Left cardiac atrium (tissue), 4 donors: Measurements from ENCODE around the gene RASD1. TPM values are rescaled to one million over a fixed set of nuclear protein-coding genes. Genes with fewer than 3 reads are reported as not detected.
A peak's percentile ranks its signal among the peaks of the same experiment; 100 is the strongest.

Source experiments
- ATAC-seq, 2 donors: fragments of 200-7000 bp; cut with Tn5 transposase; one replicate each; pipeline ENCODE4 v1.9.1; 2020; ENCODE audit warnings: mild to moderate bottlenecking in 2 of 2, moderate library complexity in 2 of 2
- DNase-seq: peaks from one replicate; pipeline ENCODE4 v3.0.0-alpha.2; 2020
- intact Hi-C, 2 donors: fragments of 100-400 bp; cut with DNase I; formaldehyde crosslinking; loops; one replicate each; pipeline versions ENCODE4 v1.14.1 to v1.15.1; 2022 to 2023
- long read RNA-seq: library from polyadenylated mRNA; unstranded; transcript quantifications from one replicate; pipeline ENCODE4 v2.0.0, GENCODE V29; 2021
- total RNA-seq, 2 donors: library from RNA; stranded (reverse); fragmentation: NEBNext Ultra II Directional; extraction: Animal tissue kit (Norgen Biotek cat#: 25700); gene quantifications; one replicate each; pipeline ENCODE4 v1.2.1, GENCODE V29; 2021
- donor health status: DM: no; HTN: yes; CAD: no.
- donor health status: DM: no; HTN: yes; CAD: no; lungs with severe emphysema.
- donor health status: DM: yes; HTN: yes; CAD: no.
- donor health status: Dilated cardiomyopathy.

RASD1 gene
- 10 to 100 TPM; 35.3 to 55.1 TPM for total RNA-seq
- long read RNA-seq, transcript RASD1-201 (2 exons, 1,746 nt): major isoform, 91 of 93 reads
- long read RNA-seq, partial matches to known transcripts: 0 of 93 reads
- long read RNA-seq, other reads (novel, unspliced or antisense): 2 of 93 reads

GRCh38 chr17:17496189-17497064 lies at the start of gene RASD1:
Gene RASD1, minus strand, starts transcription at chr17:17496395. Its CDS starts 214 bp downstream, at chr17:17496181.
- DNase-seq: peak; percentile 93
- intact Hi-C loops: loop anchor here (1.0 to 5.0 kb wide), 5 partner anchors 51 to 146 kb away; no protein-coding TSS in a partner anchor
- peak; percentile 92 to 95 for ATAC-seq

- ATAC-seq (no peak), DNase-seq (no peak)
- intact Hi-C loops: loop anchor here in 1 of 2 donors (5.0 kb wide), 1 partner anchor 49 kb away; the partner anchor contains the start of gene RASD1
These were observed 49.8 kb upstream of the RASD1 start for GRCh38 chr17:17545984-17546383.

- DNase-seq (peak; percentile 62), ATAC-seq (peak; percentile 19 to 61)
- intact Hi-C loops: loop anchor here in 1 of 2 donors (5.0 kb wide), 1 partner anchor 48 kb away; the partner anchor contains the start of gene RASD1
These were observed 49.0 kb upstream of the RASD1 start for GRCh38 chr17:17545031-17545820.

- ATAC-seq (no peak), DNase-seq (peak; percentile 20)
- intact Hi-C loops: no loop called here
These were observed 46.9 kb upstream of the RASD1 start for GRCh38 chr17:17542906-17543635.

GRCh38 chr17:17541640-17542001 lies 45.4 kb upstream of the RASD1 start:
- DNase-seq (peak; percentile 12), ATAC-seq (no peak)
- intact Hi-C loops: no loop called here

- intact Hi-C loops: no loop called here
- peak; percentile 17 for DNase-seq
- no peak for ATAC-seq
These were observed 44.9 kb upstream of the RASD1 start for GRCh38 chr17:17540935-17541639.

- intact Hi-C loops: no loop called here
- DNase-seq (no peak), ATAC-seq (no peak)
These were observed 44.2 kb upstream of the RASD1 start for GRCh38 chr17:17540278-17540906.

GRCh38 chr17:17539591-17539990 lies 43.4 kb upstream of the RASD1 start:
- DNase-seq: no peak
- no peak for ATAC-seq
- intact Hi-C loops: no loop called here

- DNase-seq (no peak), ATAC-seq (no peak)
- intact Hi-C loops: no loop called here
These were observed 42.5 kb upstream of the RASD1 start for GRCh38 chr17:17538417-17539391.

GRCh38 chr17:17537311-17538099 lies 41.3 kb upstream of the RASD1 start:
- intact Hi-C loops: no loop called here
- DNase-seq: peak; percentile 17

GRCh38 chr17:17536702-17537101 lies 40.5 kb upstream of the RASD1 start:
- DNase-seq: peak; percentile 14
- no peak for ATAC-seq
- intact Hi-C loops: no loop called here

More at GRCh38 chr17:17537311-17538099, 41.3 kb upstream of the RASD1 start:
- peak in 1 of 2 donors; percentile 44 for ATAC-seq

- DNase-seq (peak; percentile 85), ATAC-seq (peak; percentile 93 to 94)
- intact Hi-C loops: no loop called here
These were observed 39.8 kb upstream of the RASD1 start for GRCh38 chr17:17535957-17536356.

- DNase-seq (no peak), ATAC-seq (no peak)
- intact Hi-C loops: no loop called here
These were observed 37.8 kb upstream of the RASD1 start for GRCh38 chr17:17533901-17534441.

GRCh38 chr17:17532991-17533390 lies 36.8 kb upstream of the RASD1 start:
- no peak for DNase-seq

GRCh38 chr17:17531156-17531555 lies 35.0 kb upstream of the RASD1 start:
- DNase-seq: no peak
- intact Hi-C loops: no loop called here
- no peak for ATAC-seq

More at GRCh38 chr17:17532991-17533390, 36.8 kb upstream of the RASD1 start:
- ATAC-seq: no peak
- intact Hi-C loops: no loop called here
